Measurements from ENCODE around the gene MCF2L. TPM values are rescaled to one million over a fixed set of nuclear protein-coding genes. Genes with fewer than 3 reads are reported as not detected.

Gene MCF2L
- total RNA-seq, 1 donor from 2014 or later, result 6.7 TPM

GRCh38 chr13:113058988-113059850 lies 90.2 kb downstream of the MCF2L start:
- Mint-ChIP-seq H3K27me3 (ENCODE audit: low read depth) (peaks cover 3% of the 10 kb centered on the region), H3K4me1 (ENCODE audit: low read depth) (peaks cover 5% of the 10 kb centered on the region), H3K27ac (ENCODE audit: unreplicated experiment) (no peak overlapping the region), H3K4me3 (ENCODE audit: unreplicated experiment) (no peak overlapping the region), H3K9me3 (ENCODE audit: low read depth) (no peaks in the 10 kb centered on the region), H3K36me3 (ENCODE audit: low read depth) (peaks cover 1% of the 10 kb centered on the region)
- peak; percentile 55 for DNase-seq (ENCODE audit: low spot score)
- no peak for TF ChIP-seq CTCF (IDR thresholded peaks at IDR 0.05)

GRCh38 chr13:113059891-113060290 lies 90.9 kb downstream of the MCF2L start:
- TF ChIP-seq CTCF (IDR thresholded peaks at IDR 0.05), result no peak
- peaks cover 3% of the 10 kb centered on the region for H3K27me3 Mint-ChIP-seq (ENCODE audit: low read depth)
- peaks cover 2% of the 10 kb centered on the region for H3K36me3 Mint-ChIP-seq (ENCODE audit: low read depth)
- H3K4me1 Mint-ChIP-seq (ENCODE audit: low read depth), result peaks cover 12% of the 10 kb centered on the region
- peak; percentile 70 for DNase-seq (ENCODE audit: low spot score)
- H3K4me3 Mint-ChIP-seq (ENCODE audit: unreplicated experiment), result no peak overlapping the region
- no peak overlapping the region for H3K27ac Mint-ChIP-seq (ENCODE audit: unreplicated experiment)
- no peaks in the 10 kb centered on the region for H3K9me3 Mint-ChIP-seq (ENCODE audit: low read depth)

- H3K27ac Mint-ChIP-seq (ENCODE audit: unreplicated experiment), result no peak overlapping the region
- no peak overlapping the region for H3K4me3 Mint-ChIP-seq (ENCODE audit: unreplicated experiment)
- H3K36me3 Mint-ChIP-seq (ENCODE audit: low read depth), result peaks cover 2% of the 10 kb centered on the region
- DNase-seq (ENCODE audit: low spot score), result peak; percentile 72
- TF ChIP-seq CTCF (IDR thresholded peaks at IDR 0.05), result no peak
- H3K9me3 Mint-ChIP-seq (ENCODE audit: low read depth), result no peaks in the 10 kb centered on the region
- peaks cover 11% of the 10 kb centered on the region for H3K4me1 Mint-ChIP-seq (ENCODE audit: low read depth)
- no peaks in the 10 kb centered on the region for H3K27me3 Mint-ChIP-seq (ENCODE audit: low read depth)
Measured at GRCh38 chr13:113060557-113061270, 91.7 kb downstream of the MCF2L start.

DNA sequence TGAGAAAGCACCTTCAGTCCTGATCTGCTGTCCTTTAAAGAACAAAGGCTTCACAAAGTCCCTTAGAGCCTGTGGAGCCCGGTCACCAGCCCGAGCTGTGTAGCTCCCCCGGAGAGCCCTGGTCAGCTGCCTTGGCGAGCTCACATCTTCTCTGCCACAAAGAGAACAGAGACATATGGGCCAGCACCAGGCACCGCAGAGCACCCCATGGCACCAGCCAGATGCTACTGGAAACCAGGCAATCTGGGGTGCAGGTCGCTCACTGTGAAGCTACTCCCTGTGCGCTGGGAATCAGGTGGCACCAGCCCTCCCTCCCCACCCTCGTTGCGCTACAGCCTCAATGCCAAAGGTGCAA lies 92.2 kb downstream of the MCF2L start:
- Mint-ChIP-seq H3K4me3 (ENCODE audit: unreplicated experiment) (no peak overlapping the region), H3K27ac (ENCODE audit: unreplicated experiment) (no peak overlapping the region)
- TF ChIP-seq CTCF (IDR thresholded peaks at IDR 0.05), result no peak

DNA sequence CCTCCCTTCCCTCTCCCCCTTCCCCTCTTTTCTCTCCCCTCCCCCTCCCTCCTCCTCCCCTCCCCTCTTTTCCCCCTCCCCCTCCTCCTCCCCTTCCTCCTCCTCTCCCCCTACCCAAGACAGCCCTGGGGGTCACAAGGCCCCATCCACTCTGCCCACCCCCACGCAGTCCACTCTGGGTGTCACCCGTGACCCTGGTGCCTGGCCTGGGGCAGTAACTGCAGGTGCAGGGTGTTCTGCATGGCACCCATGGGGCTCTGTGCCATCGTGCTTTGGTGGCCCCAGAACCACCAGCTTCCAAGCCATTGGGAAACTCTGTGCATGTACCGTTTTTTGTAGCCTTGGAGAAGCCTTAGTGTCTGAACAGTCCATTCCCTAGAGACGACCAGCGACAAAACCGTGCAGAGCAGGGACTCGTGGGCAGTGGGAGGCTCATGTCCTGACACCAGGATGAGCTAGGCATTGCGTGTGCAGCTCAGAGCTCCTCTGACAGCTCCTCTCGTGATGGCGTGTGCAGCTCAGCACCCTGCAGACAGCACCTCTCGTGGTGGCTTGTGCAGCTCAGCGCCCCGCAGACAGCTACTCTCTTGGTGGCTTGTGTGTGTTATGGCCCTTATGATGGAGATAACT lies 92.9 kb downstream of the MCF2L start:
- DNase-seq (ENCODE audit: low spot score), result peak; percentile 86
- Mint-ChIP-seq H3K27ac (ENCODE audit: unreplicated experiment) (no peak overlapping the region), H3K4me3 (ENCODE audit: unreplicated experiment) (no peak overlapping the region), H3K27me3 (ENCODE audit: low read depth) (no peaks in the 10 kb centered on the region), H3K4me1 (ENCODE audit: low read depth) (peaks cover 11% of the 10 kb centered on the region), H3K9me3 (ENCODE audit: low read depth) (no peaks in the 10 kb centered on the region), H3K36me3 (ENCODE audit: low read depth) (peaks cover 2% of the 10 kb centered on the region)
- no peak for TF ChIP-seq CTCF (IDR thresholded peaks at IDR 0.05)

More for the DNA sequence above, 92.2 kb downstream of the MCF2L start:
- peak; percentile 56 for DNase-seq (ENCODE audit: low spot score)
- no peaks in the 10 kb centered on the region for H3K27me3 Mint-ChIP-seq (ENCODE audit: low read depth)
- H3K4me1 Mint-ChIP-seq (ENCODE audit: low read depth), result peaks cover 11% of the 10 kb centered on the region
- H3K9me3 Mint-ChIP-seq (ENCODE audit: low read depth), result no peaks in the 10 kb centered on the region
- peaks cover 2% of the 10 kb centered on the region for H3K36me3 Mint-ChIP-seq (ENCODE audit: low read depth)

Measured in chondrocyte (in vitro differentiated cells).